ENCODE measurements around the gene AP4E1.

DNA sequence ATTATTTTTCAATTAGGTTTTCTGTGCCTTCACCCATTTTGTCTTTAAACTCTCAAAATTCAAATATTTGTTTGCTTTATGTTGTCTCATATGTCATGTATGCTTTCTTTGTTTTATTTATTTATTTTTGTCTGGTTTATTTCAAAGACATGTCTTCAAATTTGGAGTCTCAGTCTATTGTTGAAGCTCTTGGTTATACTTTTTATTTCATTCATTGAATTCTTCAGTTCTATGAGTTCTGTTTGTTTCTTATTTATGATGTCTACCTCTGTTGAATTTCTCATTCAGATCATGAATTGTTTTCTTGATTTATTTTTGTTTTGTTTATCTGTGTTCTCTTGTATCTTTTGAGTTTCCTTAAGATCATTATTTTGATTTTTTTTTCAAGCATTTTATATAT, 55.6 kb downstream of the AP4E1 start:
- no peak for TF ChIP-seq POLR2A (IDR thresholded peaks at IDR 0.05)
- TF ChIP-seq, protein P1, sequence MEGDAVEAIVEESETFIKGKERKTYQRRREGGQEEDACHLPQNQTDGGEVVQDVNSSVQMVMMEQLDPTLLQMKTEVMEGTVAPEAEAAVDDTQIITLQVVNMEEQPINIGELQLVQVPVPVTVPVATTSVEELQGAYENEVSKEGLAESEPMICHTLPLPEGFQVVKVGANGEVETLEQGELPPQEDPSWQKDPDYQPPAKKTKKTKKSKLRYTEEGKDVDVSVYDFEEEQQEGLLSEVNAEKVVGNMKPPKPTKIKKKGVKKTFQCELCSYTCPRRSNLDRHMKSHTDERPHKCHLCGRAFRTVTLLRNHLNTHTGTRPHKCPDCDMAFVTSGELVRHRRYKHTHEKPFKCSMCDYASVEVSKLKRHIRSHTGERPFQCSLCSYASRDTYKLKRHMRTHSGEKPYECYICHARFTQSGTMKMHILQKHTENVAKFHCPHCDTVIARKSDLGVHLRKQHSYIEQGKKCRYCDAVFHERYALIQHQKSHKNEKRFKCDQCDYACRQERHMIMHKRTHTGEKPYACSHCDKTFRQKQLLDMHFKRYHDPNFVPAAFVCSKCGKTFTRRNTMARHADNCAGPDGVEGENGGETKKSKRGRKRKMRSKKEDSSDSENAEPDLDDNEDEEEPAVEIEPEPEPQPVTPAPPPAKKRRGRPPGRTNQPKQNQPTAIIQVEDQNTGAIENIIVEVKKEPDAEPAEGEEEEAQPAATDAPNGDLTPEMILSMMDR (IDR thresholded peaks at IDR 0.05), result no peak
